Neural progenitor cell (in vitro differentiated cells): Measurements from ENCODE around the gene GSE1. TPM values are rescaled to one million over a fixed set of nuclear protein-coding genes. Genes with fewer than 3 reads are reported as not detected.

Source experiments
- DNase-seq: peaks from one replicate; pipeline ENCODE4 v3.0.0-alpha.2; 2016; ENCODE audit warnings: low spot score
- H2AFZ ChIP-seq: fragments of 200-600 bp; sonication (generic); replicated peaks from 2 replicates; pipeline ENCODE4 v1.6.1; 2016; ENCODE audit warnings: antibody characterized with exemption
- H3F3A ChIP-seq: fragments of 200-600 bp; sonication (generic); 2 replicates; pipeline ENCODE4 v1.6.1; 2016; ENCODE audit warnings: antibody characterized with exemption, low read depth
- H3K27ac ChIP-seq: fragments of 200-600 bp; sonication (generic); 2 replicates; pipeline ENCODE4 v1.5.1; 2016; ENCODE audit warnings: mild to moderate bottlenecking
- H3K27me3 ChIP-seq: fragments of 200-600 bp; sonication (generic); 2 replicates; pipeline ENCODE4 v1.6.1; 2016; ENCODE audit warnings: mild to moderate bottlenecking, moderate library complexity
- H3K36me3 ChIP-seq: fragments of 200-600 bp; sonication (generic); 2 replicates; pipeline ENCODE4 v1.5.1; 2016
- H3K4me1 ChIP-seq: fragments of 200-600 bp; sonication (generic); 2 replicates; pipeline ENCODE4 v1.6.1; 2016; ENCODE audit warnings: mixed run types
- H3K4me2 ChIP-seq: fragments of 200-600 bp; sonication (generic); 2 replicates; pipeline ENCODE4 v1.6.1; 2016
- H3K4me3 ChIP-seq: fragments of 200-600 bp; sonication (generic); 2 replicates; pipeline ENCODE4 v1.5.1; 2016
- H3K79me2 ChIP-seq: fragments of 200-600 bp; sonication (generic); 2 replicates; pipeline ENCODE4 v1.6.1; 2016; ENCODE audit warnings: low read depth
- H3K9ac ChIP-seq: fragments of 200-600 bp; sonication (generic); 2 replicates; pipeline ENCODE4 v1.6.1; 2016
- H3K9me3 ChIP-seq: fragments of 200-600 bp; sonication (generic); 2 replicates; pipeline ENCODE4 v1.5.1; 2016; ENCODE audit warnings: low read depth
- H4K20me1 ChIP-seq: fragments of 200-600 bp; sonication (generic); 2 replicates; pipeline ENCODE4 v1.6.1; 2016; ENCODE audit warnings: low read depth
- H3K27ac Mint-ChIP-seq: 3 replicates; pipeline ENCODE4 v1.8.0; 2021; ENCODE audit warnings: mixed read lengths
- H3K27me3 Mint-ChIP-seq: 2 replicates; pipeline ENCODE4 v1.8.0; 2022; ENCODE audit warnings: low read depth, mild to moderate bottlenecking, inconsistent platforms, moderate library complexity, mixed read lengths; ENCODE audit not compliant: insufficient read depth
- H3K36me3 Mint-ChIP-seq: 3 replicates; pipeline ENCODE4 v1.8.0; 2021; ENCODE audit warnings: mixed read lengths
- H3K4me1 Mint-ChIP-seq: 3 replicates; pipeline ENCODE4 v1.8.0; 2021; ENCODE audit warnings: mixed read lengths
- H3K4me3 Mint-ChIP-seq: 3 replicates; pipeline ENCODE4 v1.8.0; 2021; ENCODE audit warnings: mild to moderate bottlenecking, moderate library complexity, mixed read lengths
- H3K9me3 Mint-ChIP-seq: 3 replicates; pipeline ENCODE4 v1.8.0; 2020; ENCODE audit warnings: mixed read lengths
- CTCF ChIP-seq: fragments of 200-600 bp; sonication (generic); IDR thresholded peaks from 2 replicates; pipeline ENCODE4 v1.5.1; 2017; ENCODE audit warnings: antibody characterized with exemption, mild to moderate bottlenecking
- EZH2 ChIP-seq: fragments of 200-600 bp; sonication (generic); IDR thresholded peaks from 2 replicates; pipeline ENCODE4 v1.6.1; 2017; ENCODE audit warnings: antibody characterized with exemption, mild to moderate bottlenecking, moderate library complexity
- EZH2phosphoT487 ChIP-seq: fragments of 200-600 bp; sonication (generic); IDR thresholded peaks from 2 replicates; pipeline ENCODE4 v1.6.1; 2017; ENCODE audit warnings: antibody characterized with exemption
- total RNA-seq: library from RNA; depleted of rRNA; stranded (reverse); fragments of >200 nt; gene quantifications from 2 replicates; pipeline ENCODE4 v1.2.3, GENCODE V29; 2015; ENCODE audit warnings: low replicate concordance

Gene GSE1
- total RNA-seq, 1 donor from 2014 or later: 7.7 TPM

DNA sequence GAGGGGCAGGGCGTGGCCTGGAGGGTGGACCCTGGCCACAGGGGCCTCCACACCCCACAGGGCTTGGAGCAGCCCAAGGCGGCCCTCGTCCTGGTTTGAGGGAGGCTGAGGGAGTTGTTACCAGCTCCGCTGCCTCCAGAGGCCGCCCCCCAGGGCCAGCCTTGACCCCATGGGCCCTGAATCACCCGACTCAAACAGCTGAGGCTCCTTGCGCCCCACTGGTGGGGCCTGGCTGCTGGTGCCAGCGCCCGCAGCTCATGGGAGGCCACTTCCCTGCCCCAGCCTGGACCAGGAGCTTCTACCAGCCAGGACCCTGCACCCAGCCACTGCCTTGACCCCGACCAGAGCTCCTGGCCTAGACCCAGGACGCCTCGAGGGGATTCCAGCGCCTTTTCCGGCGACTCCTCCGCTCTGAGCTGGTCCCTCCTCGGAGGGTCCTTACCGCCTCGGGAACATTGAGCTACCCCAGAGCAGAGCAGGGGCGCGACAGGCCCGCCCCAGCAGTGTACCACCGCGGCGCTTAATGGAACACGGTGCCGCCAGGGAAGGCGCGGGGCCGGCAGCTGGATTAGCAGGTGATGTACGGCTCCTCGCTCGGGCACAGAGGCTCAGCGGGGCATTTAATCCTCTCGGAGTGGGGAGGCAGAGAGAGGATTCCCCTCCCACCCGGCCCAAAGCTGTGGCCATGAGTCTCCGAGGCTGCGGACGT is 37.2 kb downstream of the GSE1 start:
- Histone ChIP-seq H3K4me1 (peaks cover 37% of the 10 kb centered on the region), H3K27me3 (no peaks in the 10 kb centered on the region), H3K79me2 (no peaks in the 10 kb centered on the region), H4K20me1 (peaks cover 8% of the 10 kb centered on the region), H3F3A (peaks cover 31% of the 10 kb centered on the region), H3K4me2 (peak overlapping the region; percentile 45), H2AFZ (no peak overlapping the region), H3K9me3 (no peaks in the 10 kb centered on the region), H3K27ac (peak overlapping the region; percentile 67), H3K4me3 (no peak overlapping the region), H3K36me3 (no peaks in the 10 kb centered on the region), H3K9ac (no peak overlapping the region)
- Mint-ChIP-seq H3K27ac (no peak overlapping the region), H3K4me3 (no peak overlapping the region), H3K27me3 (peaks cover 7% of the 10 kb centered on the region), H3K36me3 (no peaks in the 10 kb centered on the region), H3K9me3 (no peaks in the 10 kb centered on the region), H3K4me1 (peaks cover 20% of the 10 kb centered on the region)
- TF ChIP-seq EZH2phosphoT487 (no peak), CTCF (no peak), EZH2 (no peak)
- peak; percentile 80 for DNase-seq

GRCh38 chr16:85650844-85651628 is 37.9 kb downstream of the GSE1 start:
- H3K27ac ChIP-seq: peak overlapping the region; percentile 38
- H3K9ac ChIP-seq: no peak overlapping the region
- H3K9me3 Mint-ChIP-seq: no peaks in the 10 kb centered on the region
- H3K9me3 ChIP-seq: no peaks in the 10 kb centered on the region
- peaks cover 8% of the 10 kb centered on the region for H4K20me1 ChIP-seq
- no peaks in the 10 kb centered on the region for H3K36me3 ChIP-seq
- peaks cover 21% of the 10 kb centered on the region for H3K4me1 Mint-ChIP-seq
- no peak overlapping the region for H3K4me3 Mint-ChIP-seq
- H3K36me3 Mint-ChIP-seq: peaks cover 1% of the 10 kb centered on the region
- H3K4me2 ChIP-seq: peak overlapping the region; percentile 45
- H3K4me3 ChIP-seq: no peak overlapping the region
- H3F3A ChIP-seq: peaks cover 31% of the 10 kb centered on the region
- H3K4me1 ChIP-seq: peaks cover 37% of the 10 kb centered on the region
- H3K27ac Mint-ChIP-seq: no peak overlapping the region
- no peak for TF ChIP-seq EZH2phosphoT487
- no peak for TF ChIP-seq CTCF
- no peak for TF ChIP-seq EZH2
- H3K27me3 ChIP-seq: no peaks in the 10 kb centered on the region
- peaks cover 7% of the 10 kb centered on the region for H3K27me3 Mint-ChIP-seq
- H2AFZ ChIP-seq: no peak overlapping the region
- peak; percentile 68 for DNase-seq
- H3K79me2 ChIP-seq: no peaks in the 10 kb centered on the region

- Mint-ChIP-seq H3K27ac (peak overlapping the region; percentile 90), H3K27me3 (peaks cover 7% of the 10 kb centered on the region), H3K4me1 (peaks cover 22% of the 10 kb centered on the region), H3K36me3 (peaks cover 3% of the 10 kb centered on the region), H3K4me3 (no peak overlapping the region), H3K9me3 (no peaks in the 10 kb centered on the region)
- Histone ChIP-seq H3K36me3 (no peaks in the 10 kb centered on the region), H3K27ac (peak overlapping the region; percentile 60), H3K4me2 (peak overlapping the region; percentile 19), H3K27me3 (no peaks in the 10 kb centered on the region), H4K20me1 (peaks cover 8% of the 10 kb centered on the region), H3K79me2 (no peaks in the 10 kb centered on the region), H3F3A (peaks cover 31% of the 10 kb centered on the region), H3K9ac (no peak overlapping the region), H2AFZ (no peak overlapping the region), H3K9me3 (no peaks in the 10 kb centered on the region), H3K4me3 (no peak overlapping the region), H3K4me1 (peaks cover 37% of the 10 kb centered on the region)
- no peak for DNase-seq
- no peak for TF ChIP-seq EZH2phosphoT487
- no peak for TF ChIP-seq CTCF
- no peak for TF ChIP-seq EZH2
Observed at GRCh38 chr16:85651629-85652430, 38.7 kb downstream of the GSE1 start.
